Activated T-cell treated with anti-CD3 and anti-CD28 coated beads for 4 hours (primary cell): ENCODE results near the gene BZW1.

Experiments
- DNase-seq: peaks from one replicate; pipeline ENCODE4 v3.0.0-alpha.2; 2020

The BZW1 gene

DNA sequence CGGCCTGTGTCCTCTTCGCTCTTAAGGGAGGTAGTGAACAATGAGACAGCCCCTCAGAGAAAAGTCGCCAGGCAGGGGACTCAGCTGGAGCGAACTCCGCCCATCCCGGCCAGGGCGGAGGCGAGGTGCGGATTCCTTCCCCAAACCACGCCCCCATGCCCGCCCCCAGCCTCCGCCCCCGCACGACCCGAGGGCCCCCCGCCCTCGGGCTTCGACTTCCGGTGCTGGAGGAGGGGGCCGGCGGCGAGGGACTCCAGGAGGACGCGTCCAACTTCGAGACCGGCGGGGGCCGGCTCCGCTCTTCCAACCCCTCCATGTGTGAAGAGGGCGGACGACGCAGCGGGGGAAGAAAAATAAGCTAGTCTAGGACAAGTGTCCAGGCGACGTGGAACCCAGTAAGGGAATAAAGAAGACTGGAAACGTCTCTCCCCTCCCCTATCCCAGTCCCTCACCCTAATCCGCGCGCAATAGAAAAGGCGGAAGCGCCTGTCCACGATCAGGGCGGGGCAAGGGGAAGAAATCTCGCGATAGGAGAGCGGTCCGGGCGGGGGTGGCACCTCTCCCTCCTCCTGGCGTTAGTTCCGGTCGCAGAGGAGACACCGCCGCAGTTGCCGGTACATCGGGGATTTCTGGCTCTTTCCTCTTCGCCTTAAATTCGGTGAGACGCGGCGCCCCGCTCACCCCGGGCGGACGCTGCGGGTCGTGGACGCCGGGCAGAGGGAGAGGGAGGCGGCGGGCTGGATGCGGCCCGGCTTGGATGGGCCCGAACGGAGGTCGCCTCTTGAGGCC, at the start of gene BZW1:
Gene BZW1, plus strand, starts transcription at position 578 of the 789 bp plus-strand sequence. CDS start 1,308 bp downstream, outside the sequence.
- DNase-seq, result peak; percentile 97

DNA sequence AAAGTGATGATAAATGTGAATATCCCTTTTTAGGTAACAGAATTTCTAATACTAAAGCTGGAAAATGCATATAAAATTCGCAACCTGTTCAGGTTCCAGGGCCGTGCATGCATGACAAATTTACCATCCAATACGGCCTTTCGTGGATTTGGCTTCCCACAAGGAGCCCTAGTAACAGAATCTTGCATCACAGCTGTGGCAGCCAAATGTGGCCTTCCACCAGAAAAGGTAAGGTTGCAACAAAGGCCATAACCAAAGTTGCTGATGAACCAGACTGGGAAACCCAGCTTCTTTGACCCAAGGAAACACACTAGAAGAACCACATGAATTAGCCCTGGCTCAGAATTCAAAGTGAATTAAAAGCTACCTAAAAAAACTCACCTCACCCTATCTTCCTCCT, 49.6 kb upstream of the BZW1 start:
- no peak for DNase-seq

DNA sequence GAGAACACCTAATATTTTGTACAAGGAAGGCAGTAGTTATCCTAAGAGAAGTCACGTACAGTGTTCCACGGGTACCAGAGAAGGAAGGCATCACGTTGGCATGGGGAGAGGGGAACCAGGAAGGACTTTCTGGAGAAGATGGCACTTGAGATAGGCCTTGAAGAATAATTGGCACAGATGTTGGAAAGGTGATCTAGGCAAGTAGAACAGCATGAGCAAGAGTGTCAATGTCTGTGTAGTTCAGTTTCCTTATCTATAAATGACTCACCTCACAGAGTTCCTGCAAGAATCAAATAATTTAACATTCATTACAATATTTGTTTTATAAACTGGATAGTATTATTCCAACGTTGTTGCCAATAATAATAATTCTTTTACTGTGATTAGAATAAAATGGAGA, 48.3 kb upstream of the BZW1 start:
- DNase-seq, result no peak

DNA sequence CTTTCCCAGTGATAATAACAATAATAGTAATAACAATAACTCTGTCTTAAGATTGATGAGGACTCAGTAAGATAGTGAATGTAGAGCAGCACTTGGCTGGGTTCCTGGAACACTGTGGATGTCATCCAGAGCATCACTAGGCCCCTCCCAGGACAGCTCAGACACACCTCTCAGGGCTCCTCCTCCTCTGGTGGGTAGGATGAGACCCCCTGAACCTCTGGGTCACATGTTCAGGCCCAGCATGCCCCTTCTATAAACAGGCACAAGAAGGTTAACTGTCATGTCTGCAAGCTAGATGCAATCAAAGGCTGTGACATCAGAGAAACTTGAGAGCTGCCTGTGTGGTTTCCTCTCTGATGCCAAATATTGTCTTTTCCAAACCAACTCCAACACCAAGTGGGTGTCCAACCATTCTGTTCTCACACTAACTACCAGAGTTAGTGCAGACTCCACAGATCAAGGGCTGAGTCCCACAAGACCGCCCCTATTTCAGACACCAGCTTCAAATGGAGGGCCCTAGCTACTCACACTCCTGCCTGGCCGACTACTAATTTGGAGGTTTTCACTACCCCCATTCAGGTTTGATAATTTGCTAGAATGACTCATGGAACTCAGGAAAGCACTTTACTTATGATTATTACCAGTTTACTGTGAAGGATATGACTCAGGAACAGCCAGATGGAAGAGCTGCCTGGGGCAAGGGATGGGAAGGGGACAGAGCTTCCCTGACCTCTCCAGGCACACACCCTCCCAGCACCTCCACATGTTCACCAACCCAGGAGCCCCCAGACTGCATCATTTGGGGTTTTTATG, 46.4 kb upstream of the BZW1 start:
- DNase-seq, result no peak

DNA sequence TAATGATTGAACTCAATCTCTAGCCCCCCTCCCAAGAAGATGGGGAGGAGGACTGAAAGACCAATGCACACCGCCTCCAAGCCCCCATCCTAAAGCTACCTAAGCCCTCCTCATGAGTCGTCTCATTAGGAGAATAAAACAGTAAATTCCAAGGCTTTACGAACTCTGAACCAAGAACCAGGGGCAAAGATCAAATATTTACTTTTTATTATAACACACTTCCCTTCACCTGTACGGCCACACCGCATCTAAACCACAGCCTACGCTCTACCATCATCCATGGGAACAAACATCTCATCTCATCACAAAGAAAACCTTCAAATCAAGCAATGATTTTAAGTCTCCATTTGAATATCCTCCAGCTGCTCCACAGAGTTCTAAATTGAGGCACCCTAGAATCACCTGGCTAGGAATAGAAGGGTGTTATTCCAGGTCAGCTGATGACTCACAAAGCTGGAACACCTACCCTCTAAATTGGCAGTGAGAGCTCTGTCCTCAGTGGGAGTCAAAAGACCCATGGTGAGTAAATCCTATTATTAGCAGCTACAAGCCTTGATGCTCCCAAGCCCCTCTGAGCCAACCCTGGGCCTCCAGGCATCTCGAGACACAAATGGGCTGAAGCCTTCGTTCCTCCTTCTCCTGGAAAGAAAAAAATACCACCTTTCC, 45.6 kb upstream of the BZW1 start:
- DNase-seq, result no peak

DNA sequence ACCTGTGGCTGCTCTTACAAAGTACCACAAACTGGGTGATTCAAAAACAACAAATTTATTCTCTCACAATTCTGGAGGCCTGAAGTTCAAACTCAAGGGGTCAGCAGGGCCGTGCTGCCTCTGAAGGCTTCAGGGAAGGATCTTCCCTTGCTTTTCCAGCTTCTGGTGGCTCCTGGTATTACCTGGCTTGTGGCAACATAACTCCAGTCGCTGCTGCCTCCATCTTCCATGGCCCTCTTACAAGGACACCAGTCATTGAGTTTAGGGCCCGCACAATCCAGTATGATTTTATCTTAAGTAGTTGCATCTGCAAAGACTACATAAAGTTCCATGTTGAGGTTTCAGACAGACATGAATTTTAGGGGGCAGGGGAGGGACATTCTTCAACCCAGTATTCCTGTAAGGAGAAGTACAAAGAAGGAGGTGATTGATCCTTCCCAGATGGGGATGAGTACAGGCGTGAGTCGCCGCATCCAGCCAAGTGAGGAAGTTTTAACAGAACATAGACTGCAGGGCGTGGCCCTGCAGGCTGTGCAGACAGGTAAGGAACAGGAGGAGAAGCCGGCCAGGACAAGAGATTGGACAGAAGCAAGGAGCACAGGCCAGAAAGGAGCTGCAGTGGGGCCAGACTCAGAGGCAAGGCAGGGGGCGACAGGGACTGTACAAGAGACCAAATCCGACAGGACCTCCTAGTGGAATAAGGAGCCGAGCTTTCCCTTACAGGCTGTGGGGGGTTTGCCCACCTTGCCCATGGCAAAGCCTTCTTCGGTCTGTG, 44.4 kb upstream of the BZW1 start:
- no peak for DNase-seq

DNA sequence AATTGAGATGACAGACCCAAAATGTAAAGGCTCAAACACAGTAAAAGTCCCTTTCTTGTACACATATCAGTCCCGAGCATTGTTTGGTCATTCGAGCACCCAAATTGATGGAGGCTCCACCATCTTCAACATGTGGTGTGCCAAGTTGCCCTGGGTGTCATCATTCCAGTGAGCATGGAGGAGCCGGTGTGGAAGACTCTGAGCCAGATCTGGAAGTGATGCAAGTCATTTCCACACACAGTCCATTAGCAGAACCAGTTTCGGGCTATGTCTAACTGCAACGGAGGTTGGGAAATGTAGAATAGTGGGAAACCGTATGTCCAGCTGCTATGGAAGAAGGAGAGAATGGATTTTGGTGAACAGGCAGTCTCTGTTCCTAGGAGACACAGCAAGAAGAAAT, 40.9 kb upstream of the BZW1 start:
- DNase-seq, result no peak

DNA sequence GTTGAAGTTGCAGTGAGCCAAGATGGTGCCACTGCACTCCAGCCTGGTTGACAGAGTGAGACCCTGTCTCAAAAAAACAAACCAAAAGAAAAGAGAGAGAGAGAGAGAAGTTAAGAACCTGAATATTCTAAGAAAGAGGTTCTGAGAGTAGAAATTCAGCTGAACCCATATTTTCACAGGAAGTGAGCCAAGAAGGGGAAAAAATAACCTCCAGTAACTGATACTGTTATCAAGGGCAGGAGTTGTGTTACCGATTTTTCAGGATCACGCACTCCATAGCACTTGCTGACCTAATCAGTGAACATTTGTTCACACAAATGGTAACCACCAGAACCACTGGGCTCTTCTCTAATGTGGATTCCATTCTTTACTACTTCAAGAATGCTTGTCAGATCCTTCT, 39.1 kb upstream of the BZW1 start:
- no peak for DNase-seq

DNA sequence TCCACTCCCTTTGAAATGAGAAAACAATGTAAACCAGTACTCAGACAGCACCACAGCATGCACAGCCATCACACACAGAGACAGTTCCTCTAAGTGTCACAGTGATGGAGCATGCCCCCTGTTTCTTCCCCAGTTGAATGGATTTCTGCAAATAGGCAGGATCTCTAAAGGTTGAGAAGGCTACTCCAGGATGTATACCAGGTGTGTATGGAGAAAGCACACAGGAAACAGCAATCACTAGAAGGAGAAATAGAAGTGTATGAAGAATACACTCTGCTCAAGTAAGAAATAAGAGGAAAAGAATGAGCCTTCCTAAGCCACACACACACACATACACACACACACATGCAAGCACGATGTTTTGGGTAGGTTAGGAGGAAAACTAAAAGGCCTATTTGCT, 38.6 kb upstream of the BZW1 start:
- DNase-seq, result no peak

DNA sequence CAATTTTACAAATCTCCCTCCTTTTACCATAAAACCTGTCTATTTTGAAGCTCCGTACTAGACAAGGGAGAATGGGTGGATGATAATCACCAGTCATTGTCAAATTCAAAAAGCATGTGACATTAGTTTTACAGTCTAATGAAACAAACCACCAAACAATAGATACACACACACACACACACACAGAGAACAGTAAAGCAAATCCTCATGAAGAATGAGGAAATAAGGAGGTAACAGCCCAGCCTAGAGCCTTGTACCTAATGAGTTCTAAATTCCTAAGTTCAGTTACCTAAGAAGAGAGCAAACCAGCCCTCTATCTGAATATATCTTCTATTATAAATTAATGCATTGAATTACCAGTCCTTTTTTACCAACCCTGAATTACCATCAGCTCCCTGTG, 36.8 kb upstream of the BZW1 start:
- no peak for DNase-seq

DNA sequence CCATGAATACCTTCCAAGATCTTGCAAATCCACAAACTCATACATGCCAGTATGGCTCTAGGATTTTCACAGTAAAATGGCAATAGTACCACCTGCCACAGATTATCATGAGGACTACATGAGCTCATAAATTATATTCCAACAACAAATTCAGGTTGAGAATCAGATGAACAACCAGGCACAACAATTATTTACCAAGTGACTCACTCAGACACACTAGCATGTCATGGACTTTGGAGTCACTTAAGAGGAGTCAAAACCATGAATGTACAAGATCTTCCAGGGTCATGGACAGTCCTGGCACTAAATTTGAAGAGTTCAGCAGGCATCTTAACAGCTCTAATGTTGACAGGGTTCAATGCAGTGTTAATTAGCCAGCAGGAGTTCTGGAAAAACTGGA, 34.4 kb upstream of the BZW1 start:
- DNase-seq, result no peak

DNA sequence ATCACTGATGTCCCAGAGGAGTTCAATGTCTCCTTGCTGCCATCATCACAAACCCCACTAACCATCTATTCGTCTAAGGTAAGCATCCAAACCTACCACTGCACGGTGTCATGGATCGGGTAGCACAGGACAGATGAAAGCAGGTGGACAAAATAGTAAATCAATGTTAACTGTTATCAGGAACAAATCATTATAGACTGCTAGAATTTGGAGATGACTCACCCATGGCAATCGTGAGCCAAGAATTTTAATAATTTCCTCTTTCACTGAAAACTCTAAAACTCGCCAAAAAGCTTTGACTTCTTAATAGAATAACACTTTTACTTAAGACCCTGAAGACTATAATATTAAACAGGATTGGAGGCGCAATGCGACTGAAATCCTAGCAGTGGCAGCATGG, 33.7 kb upstream of the BZW1 start:
- DNase-seq, result no peak

DNA sequence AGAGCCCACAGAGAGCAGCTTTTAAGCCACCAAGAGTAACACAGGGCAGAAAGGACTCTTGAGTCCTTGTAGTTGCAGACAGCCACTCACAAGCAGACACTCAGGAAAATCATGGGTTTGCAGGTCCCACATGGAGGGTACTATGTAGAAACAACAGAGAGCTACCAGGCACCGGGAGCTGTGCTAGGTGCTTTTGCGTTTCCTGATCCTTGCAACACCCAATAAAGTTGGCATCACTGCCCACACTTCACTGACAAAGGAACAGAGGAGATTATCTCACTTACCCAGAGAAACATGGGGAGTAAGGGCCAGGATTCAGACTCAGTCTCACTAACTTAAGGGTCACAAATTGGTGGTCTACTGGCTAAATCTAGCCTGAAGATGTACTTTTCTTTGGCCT, 32.5 kb upstream of the BZW1 start:
- no peak for DNase-seq

DNA sequence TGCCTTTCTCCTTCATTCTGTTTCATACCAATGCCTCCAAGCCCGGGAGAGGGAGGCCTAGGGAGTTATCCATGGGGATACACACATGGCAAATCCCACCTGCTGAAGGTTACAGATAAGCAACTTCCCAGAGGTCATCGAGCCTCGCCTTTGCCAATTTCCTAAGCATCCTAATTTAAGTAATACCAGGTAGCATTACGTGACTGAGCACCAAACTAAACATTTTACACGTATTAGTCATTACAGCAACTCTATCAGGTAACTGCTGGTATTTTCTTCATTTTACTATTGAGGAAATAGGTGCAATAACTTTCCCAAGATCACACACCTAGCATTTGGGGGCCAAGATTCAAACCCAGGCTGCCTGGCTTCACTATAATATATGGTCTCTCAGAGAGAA, 30.1 kb upstream of the BZW1 start:
- DNase-seq, result no peak

DNA sequence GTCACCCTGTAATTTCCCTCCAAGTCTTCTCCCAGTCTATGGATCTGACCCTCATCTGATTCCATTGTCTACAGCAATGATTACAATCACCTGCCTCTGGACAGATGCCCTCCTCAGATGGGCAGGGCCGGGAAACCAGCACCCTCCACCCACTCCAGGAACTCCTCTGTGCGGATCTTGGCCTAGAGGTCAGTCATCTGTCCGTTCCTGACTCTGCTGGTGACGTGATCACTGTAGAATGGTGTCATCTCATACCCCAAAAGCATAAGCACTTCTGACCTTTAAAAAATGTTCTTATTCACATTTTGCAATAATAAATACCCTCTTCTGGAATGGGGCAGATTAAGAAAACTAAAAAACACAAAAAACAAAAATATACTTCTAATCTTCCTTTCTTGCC, 29.5 kb upstream of the BZW1 start:
- DNase-seq, result no peak

DNA sequence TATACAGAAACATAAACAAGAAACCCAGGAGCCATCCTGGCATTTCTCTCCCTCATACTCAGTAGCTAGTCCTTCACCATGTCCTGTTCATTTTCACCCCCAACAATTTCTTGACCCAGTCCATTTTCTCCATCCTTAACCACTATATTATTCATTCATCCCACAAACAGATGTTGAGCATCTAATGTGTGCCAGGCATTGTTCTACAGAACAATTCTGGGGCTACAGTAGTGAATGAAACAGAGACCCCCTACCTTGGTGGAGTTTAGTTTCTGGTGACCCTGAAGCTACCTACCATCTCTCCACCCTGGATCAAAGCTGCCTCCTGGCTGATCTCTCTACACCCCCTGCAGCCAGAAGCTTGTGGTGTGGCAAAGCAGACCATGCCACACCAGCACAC, 27.5 kb upstream of the BZW1 start:
- DNase-seq, result no peak

DNA sequence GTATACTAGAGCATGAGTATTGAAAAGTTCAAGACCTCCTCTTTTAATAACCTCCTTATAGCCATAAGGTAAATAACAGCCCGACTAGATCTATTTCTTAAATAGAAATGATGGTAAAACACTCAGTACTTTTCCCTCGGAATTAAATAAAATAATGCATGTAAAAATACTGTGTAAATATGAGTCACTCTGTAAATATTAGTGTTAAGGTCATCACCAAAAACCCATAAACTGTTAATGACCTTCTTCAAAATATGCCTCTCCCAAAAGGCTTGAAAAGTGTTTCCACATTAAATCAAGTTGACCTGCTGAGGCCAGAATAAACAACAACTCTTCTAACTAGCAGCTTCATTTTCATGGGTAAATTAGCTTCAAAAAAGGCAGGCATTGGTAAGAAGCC, 25.3 kb upstream of the BZW1 start:
- DNase-seq, result no peak

DNA sequence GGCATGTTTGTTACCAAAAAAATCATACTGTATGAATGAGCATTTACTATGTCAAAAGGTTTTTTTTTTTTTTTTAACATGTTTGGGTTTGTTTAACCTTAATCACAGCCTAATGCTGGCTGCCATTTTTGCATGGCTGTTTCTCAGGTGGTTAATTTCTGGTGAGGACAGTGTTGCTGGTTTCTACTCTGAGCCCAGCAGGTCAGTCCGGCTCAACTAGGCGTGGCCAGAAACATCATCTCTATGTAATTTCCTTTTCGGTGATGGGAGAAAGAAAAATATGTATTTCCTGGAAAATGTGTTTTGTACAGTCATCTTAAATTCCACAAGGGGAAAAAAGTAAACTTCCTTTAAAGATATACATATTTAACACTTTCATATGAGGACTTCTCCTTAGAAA, 24.9 kb upstream of the BZW1 start:
- no peak for DNase-seq

DNA sequence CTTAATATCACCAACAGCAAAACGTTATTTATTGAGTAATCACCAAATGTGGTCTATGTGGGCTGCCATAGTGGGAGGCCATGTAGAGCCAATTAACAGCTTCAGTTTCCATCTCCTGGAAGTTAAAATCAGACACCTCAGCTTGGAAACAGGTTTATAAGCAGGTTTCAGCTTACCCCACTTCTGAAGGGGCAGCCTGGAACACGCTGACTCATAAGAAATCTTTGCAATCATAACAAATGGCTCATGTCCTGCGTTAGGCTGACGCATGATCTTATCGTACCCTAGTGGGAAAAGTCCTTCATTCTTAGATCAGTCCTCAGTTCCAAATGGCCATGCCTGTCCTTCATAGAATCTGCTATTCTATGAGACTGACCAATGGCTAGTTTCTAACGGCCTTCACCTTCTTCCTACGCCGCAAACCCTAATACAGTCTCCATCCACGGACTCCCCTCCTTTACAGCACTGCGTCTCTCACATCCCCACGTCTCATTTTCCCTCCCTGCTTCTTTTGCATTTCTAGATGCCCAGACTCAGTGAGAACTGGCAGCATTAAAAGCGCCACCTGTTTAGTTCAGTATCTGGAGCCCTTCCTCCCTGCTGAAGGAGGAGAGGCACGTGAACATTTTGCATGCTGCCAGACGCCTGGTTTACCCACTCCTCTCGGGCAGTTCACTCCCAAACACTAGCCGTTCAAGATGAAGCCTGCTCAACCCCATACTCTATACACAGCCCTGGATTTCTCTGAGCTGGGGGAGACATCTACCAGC, 24.2 kb upstream of the BZW1 start:
- DNase-seq, result no peak

DNA sequence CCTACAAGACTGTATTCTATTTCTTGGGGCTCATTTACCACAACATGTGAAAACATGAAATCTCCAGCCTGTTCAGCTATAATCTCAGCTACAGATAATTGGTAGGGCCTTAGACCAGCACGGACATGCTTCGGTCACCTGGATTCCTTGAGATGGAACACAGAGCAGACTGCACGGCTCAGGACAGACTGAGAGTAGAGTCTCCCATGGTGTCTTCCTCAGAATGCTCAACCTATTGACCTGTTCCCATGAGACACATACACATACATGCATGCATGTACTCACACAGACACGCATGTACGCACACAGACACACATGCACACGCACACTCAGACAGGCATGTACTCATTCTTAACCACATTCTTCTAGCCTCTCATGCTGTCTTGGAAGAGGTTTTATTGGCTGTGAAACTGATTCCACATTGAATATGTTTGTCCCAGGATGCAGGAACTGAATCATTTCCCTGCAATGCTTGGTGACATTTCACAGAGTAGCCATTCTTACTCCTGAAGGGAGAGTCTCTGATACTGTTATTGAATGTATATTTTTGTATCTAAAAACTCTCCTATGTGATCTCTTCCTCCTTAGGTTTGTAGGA, 23.5 kb upstream of the BZW1 start:
- DNase-seq, result no peak

DNA sequence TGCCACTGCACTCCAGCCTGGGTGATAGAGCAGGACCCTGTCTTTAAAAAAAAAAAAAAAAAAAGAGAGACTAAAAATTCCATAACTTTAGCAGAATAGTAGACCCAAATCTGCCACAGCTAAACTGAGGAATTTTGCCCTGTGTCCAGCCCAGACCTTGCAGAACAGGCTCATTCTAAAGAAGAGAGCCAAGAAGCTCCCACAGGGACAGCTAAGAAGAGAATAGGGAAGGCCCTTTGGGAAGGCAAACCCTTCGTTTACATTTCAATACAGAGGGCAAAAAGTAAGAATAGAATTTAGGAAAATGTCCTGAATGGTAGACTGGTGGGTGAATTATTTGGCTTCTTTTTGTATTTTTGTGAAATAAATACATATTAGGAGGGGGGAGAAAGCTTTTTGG, 21.5 kb upstream of the BZW1 start:
- DNase-seq, result no peak

DNA sequence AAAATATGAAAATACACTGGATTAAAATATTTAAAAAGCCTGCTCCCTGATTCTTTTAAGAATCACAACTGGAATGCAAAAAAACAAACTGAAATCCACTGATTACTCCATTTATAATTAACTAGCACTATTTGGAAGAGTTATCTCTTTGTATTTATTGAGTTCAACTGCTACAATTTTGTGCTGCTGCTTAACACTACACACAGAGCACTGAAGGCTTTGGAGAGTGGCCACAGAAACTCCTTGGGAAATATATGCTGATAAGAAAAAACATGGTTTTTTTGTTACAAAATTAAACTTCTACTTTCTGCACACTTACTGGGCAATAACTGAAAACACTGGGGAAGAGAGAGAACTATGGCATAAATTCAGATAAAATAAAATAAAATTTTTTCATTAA, 19.8 kb upstream of the BZW1 start:
- DNase-seq, result no peak
